ENCODE measurements around the gene TVP23C. TPM values are rescaled to one million over a fixed set of nuclear protein-coding genes. Genes with fewer than 3 reads are reported as not detected.
"Not testable (repeated sequence)": the region's sequence is repeated elsewhere in the genome, so short reads cannot be mapped to it uniquely, and the experiment has no call there.

TVP23C gene
- total RNA-seq, 1 experiment from 2014 or later = 9.0 TPM

DNA sequence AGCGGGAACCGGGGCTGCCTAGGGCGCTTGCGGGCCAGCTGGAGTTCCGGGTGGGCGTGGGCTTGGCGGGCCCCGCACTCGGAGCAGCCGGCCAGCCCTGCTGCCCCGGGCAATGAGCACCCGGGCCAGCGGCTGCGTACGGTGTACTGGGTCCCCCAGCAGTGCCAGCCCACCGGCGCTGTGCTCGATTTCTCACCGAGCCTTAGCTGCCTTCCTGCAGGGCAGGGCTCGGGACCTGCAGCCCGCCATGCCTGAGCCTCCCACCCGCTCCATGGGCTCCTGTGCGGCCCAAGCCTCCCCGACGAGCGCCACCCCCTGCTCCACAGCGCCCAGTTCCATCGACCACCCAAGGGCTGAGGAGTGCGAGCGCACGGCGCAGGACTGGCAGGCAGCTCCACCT is 57.6 kb downstream of the TVP23C start:
- DNase-seq (ENCODE audit: low read depth, low spot score); in situ Hi-C loops (cut with HindIII; ENCODE audit: low pct_unique_long_range_greater_than_20kb, low sequenced_read_pairs): not testable (repeated sequence)

GRCh38 chr17:15503731-15504130 is 59.6 kb downstream of the TVP23C start:
- DNase-seq (ENCODE audit: low read depth, low spot score) = no peak
- in situ Hi-C loops (cut with HindIII; ENCODE audit: low pct_unique_long_range_greater_than_20kb, low sequenced_read_pairs) = no loop called here

DNA sequence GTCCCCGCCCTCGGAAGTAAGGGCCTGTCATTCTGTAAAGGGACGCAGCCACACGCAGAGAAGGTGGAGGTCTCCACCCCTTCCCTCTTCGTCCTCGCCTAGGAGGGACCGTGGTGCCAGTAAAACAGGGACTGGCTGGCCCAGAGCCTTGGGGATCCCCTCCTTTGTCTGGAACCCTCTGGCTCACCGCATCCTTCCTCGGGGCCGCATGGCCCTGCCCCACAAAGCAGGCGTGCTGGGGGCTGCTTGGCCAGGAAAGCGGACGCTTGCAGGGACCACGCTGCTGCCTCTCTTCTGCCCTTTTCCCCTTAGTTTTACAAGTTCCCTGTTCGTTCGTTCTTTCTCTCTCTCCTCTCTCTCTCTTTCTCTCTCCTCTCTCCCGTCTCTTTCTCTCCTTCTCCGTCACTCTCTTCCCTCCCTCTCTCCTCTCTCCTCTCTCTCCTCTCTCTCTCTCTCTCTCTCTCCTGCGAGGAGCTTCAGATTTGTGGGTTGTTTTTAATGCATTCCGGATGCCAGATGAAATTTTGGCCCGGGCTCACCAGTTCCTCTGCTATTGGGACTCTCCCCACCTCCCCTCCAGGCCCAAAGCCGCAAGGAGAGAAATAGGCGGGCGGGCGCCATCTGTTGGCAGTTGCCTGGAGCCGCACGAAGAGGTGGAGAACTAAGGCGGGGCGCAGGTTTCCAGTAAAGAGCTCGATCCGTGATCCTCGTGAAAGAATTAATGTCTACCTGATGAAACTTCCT is 60.7 kb downstream of the TVP23C start:
- in situ Hi-C loops (cut with HindIII; ENCODE audit: low pct_unique_long_range_greater_than_20kb, low sequenced_read_pairs) = no loop called here
- DNase-seq (ENCODE audit: low read depth, low spot score) = peak; percentile 92

DNA sequence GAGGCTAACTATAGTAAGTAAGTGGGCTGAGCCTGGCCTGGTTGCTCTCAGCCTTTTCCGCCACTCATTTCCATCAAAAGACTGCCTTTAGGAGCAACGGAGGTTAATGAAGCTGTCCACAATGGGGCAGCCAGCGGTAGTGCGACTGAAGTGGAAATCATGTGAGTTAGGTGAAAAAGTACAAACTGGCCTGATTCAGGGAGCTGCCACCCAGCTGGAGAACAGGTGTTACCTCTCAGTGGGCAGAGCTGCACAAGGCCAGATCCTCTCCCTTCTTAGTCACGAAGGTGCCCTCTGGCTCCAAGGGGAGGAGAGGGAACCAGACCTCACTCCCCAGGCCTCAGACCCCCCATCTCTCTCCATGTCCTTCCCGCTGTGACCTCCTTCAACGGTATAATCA is 61.5 kb downstream of the TVP23C start:
- no peak for DNase-seq (ENCODE audit: low read depth, low spot score)
- in situ Hi-C loops (cut with HindIII; ENCODE audit: low pct_unique_long_range_greater_than_20kb, low sequenced_read_pairs) = no loop called here

DNA sequence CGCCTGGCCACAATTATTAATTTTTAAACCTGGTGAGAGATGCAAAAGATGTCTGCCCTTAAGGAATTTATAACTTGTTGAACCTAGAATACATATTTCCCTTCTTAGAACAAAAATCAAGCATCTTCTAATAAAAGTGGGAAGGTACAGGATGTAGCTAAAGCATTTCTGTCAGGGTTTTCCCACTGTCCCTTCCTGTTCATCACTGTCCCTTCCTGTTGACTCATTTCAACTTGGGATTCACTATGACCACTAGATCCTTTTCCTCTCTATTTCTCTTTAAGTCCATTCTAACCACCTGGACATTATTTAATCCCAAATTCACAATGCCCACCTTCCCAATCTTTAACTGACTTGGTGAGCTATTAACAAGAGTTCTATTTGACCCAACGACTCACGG is 62.0 kb downstream of the TVP23C start:
- no peak for DNase-seq (ENCODE audit: low read depth, low spot score)
- in situ Hi-C loops (cut with HindIII; ENCODE audit: low pct_unique_long_range_greater_than_20kb, low sequenced_read_pairs) = no loop called here

DNA sequence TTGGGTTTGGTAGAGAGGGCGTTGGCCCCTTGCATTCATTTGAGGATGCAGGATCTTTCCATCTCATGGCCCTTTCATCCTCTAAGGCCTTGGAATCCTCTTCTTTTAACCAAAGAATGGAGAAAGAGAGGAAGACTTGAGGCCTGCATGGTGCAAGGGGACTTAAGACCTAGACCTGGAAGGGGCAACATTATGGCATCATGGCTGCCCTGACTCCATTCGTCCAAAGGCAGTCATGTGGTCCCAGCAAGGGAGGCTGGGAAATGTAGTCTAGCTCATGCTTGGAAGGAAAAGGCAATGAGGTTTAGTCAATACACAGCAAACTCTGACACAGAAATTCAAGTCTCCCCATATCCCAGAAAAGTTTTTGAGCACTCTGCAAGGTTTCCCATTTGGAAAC is 65.2 kb downstream of the TVP23C start:
- peak; percentile 49 for DNase-seq (ENCODE audit: low read depth, low spot score)
- in situ Hi-C loops (cut with HindIII; ENCODE audit: low pct_unique_long_range_greater_than_20kb, low sequenced_read_pairs) = loop anchor here (25.0 kb wide), 1 partner anchor 111 kb away; no protein-coding TSS in a partner anchor

DNA sequence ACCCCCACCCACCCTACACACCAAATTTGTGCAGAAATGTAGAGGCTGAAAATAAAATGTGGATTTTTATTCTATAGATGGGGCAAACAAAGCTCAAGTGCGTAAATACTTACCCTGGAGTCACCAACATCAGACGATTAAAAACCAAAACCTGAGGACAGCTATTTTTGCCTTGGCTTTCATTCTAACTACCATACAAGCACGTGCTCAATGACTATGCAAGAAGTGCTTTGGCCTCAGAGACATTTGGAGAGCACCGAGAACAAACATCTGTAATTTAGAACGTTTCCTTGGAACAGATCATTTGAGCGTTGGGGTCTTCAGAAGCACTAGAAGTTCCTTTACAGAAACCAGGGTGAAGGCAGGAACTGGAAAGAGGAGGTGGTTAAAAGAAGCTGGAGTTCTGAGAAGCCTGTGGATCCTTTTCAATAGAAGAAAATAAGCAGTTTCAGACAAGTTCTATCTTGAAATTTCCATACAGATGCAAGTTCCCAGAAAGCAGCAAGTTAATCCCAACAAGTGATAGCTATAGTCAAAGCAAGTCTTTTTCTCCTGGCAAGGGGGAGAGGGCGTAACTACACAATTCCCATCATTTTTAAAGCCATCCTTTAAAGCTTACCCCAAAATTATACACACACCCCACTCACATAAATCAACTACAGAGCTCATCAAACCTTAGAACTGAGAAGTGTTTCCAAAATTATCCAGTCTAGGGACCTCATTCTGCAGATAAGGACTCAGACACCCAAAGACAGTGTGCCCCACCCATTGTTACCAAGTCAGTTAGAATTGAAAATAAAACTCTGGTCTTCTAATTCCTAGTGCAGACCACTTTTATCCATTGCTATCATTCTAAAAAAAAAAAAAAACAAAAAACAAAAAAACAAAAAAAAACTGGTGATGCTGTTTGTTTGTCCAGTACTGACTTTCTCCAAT is 66.3 kb downstream of the TVP23C start:
- no peak for DNase-seq (ENCODE audit: low read depth, low spot score)
- in situ Hi-C loops (cut with HindIII; ENCODE audit: low pct_unique_long_range_greater_than_20kb, low sequenced_read_pairs) = loop anchor here (25.0 kb wide), 1 partner anchor 110 kb away; no protein-coding TSS in a partner anchor

DNA sequence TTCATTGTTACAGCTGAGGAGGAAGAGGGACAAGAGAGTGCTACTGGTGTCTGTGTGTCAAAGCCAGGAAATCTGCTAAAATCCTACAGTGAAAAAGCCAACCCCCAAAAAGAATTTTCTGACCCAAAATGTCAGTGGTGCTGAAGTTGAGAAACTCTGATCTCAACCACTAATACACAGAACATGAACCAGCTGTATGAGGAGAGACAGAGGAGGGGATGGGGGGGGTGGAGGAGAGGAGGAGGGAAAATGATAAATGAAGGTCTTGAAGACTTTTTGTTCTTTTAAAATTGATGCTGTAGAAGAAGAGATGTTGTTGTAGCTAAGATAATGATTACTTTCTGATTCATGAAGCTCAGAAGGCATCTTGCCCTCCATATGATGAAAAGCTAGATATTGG is 68.5 kb downstream of the TVP23C start:
- in situ Hi-C loops (cut with HindIII; ENCODE audit: low pct_unique_long_range_greater_than_20kb, low sequenced_read_pairs) = loop anchor here (25.0 kb wide), 1 partner anchor 108 kb away; no protein-coding TSS in a partner anchor
- DNase-seq (ENCODE audit: low read depth, low spot score) = no peak

GRCh38 chr17:15493693-15494035 is 69.6 kb downstream of the TVP23C start:
- in situ Hi-C loops (cut with HindIII; ENCODE audit: low pct_unique_long_range_greater_than_20kb, low sequenced_read_pairs) = loop anchor here (25.0 kb wide), 1 partner anchor 106 kb away; no protein-coding TSS in a partner anchor
- DNase-seq (ENCODE audit: low read depth, low spot score) = no peak

DNA sequence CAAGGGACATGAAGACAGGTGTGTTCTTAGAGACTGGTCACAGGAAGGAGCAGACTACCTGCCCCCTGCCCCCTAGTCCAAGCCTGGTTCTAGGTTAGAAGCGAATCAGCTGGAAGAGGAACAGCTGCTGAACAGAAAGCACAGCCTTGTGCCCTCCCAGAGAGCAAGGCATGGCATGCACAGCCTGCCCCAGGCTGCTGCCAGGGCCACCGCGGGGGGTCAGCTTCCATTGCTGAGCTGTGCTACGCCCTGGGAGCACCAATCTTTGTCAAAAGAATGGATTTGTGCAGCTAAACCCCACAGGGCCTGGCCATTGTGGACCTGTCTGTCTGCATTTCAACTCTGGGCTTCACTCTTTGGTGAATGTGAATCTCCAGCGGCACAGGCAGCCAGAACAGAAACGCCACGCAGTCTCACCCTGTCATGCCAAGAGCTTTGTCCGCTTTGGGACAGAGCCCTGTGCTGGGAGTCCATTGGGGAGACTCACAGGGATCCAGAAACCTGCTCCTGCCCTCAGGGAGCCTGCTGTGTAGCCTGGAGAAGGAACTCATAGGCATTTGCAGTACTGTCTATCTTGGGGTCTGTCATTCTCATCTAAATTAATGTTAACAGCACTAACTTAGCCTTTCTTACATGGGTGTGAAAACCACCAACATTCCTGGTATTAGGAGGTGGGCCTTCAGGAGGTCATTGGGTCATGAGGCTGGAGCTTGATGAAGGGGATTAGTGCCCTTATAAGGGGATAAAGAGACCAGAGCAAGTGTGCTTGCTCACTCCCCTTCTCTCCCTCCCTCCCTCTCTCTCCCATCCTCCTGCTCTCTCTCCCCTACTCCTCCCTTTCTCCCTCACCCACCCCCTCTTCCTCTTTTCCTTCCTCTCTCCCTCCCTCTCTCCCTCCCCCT is 70.2 kb downstream of the TVP23C start:
- DNase-seq (ENCODE audit: low read depth, low spot score) = no peak
- in situ Hi-C loops (cut with HindIII; ENCODE audit: low pct_unique_long_range_greater_than_20kb, low sequenced_read_pairs) = loop anchor here (25.0 kb wide), 1 partner anchor 106 kb away; no protein-coding TSS in a partner anchor

DNA sequence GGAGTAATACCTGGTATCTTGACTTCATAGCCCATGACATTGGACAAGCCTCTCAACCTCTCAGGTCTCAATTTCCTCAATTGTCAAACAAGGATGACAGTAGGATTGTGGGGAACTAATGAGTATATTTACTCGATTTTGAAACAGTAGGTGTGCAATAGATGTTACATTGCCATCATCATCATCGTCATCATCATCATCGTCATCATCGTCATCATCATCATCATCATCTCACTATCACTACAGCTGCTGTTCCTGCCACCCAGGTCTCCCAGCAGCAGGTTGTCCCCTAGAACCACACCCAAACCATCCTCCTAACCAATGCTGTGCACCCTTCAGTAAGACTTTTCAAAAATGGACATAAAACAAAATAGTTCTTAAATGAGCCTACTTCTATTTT is 71.1 kb downstream of the TVP23C start:
- in situ Hi-C loops (cut with HindIII; ENCODE audit: low pct_unique_long_range_greater_than_20kb, low sequenced_read_pairs) = loop anchor here (25.0 kb wide), 1 partner anchor 105 kb away; no protein-coding TSS in a partner anchor
- no peak for DNase-seq (ENCODE audit: low read depth, low spot score)

GRCh38 chr17:15490634-15491261 is 72.5 kb downstream of the TVP23C start:
- DNase-seq (ENCODE audit: low read depth, low spot score) = peak; percentile 92
- in situ Hi-C loops (cut with HindIII; ENCODE audit: low pct_unique_long_range_greater_than_20kb, low sequenced_read_pairs) = loop anchor here (25.0 kb wide), 1 partner anchor 103 kb away; no protein-coding TSS in a partner anchor

DNA sequence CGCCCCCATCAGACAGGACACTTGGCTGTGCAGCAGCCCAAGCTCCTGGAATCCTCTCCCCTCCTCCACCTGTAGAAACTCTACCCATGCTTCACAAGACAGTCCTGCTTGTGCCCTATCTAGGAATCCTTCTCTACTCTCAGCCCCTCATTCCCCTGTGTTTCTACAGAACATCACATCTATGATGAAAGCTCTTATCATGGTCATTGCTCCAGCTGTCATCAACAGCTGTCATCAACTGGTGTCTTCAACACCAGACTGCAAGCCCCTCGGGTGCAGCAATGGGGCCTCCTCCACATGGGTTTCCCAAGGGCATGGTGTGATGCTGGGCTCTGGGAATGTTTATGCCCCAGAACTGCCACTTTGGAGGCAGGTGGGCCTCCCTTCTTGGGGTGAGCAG is 74.7 kb downstream of the TVP23C start:
- in situ Hi-C loops (cut with HindIII; ENCODE audit: low pct_unique_long_range_greater_than_20kb, low sequenced_read_pairs) = loop anchor here (25.0 kb wide), 1 partner anchor 101 kb away; no protein-coding TSS in a partner anchor
- no peak for DNase-seq (ENCODE audit: low read depth, low spot score)

GRCh38 chr17:15485045-15485444 is 78.2 kb downstream of the TVP23C start:
- in situ Hi-C loops (cut with HindIII; ENCODE audit: low pct_unique_long_range_greater_than_20kb, low sequenced_read_pairs) = loop anchor here (25.0 kb wide), 1 partner anchor 98 kb away; no protein-coding TSS in a partner anchor
- no peak for DNase-seq (ENCODE audit: low read depth, low spot score)

DNA sequence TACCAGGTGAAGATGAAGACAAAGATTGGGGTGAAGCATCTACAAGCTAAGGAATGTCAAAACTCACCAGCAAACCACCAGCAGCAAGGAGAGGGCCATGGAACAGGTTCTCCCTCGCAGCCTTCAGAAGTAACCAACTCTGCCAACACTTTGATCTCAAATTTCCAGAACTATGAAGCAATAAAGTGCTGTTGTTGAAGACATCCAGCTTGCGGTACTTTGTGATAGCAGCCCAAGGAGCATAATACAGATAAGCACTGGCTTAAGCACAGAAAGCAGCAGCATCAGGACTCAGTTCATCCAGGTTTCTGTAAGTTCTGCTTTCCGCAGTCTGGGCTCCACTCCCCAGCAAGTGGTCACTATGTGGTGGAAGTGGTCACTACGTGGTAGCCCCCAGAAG is 79.9 kb downstream of the TVP23C start:
- in situ Hi-C loops (cut with HindIII; ENCODE audit: low pct_unique_long_range_greater_than_20kb, low sequenced_read_pairs) = loop anchor here (25.0 kb wide), 1 partner anchor 96 kb away; no protein-coding TSS in a partner anchor
- DNase-seq (ENCODE audit: low read depth, low spot score) = no peak

- in situ Hi-C loops (cut with HindIII; ENCODE audit: low pct_unique_long_range_greater_than_20kb, low sequenced_read_pairs) = loop anchor here (25.0 kb wide), 1 partner anchor 95 kb away; no protein-coding TSS in a partner anchor
Measured at GRCh38 chr17:15482476-15482875, 80.8 kb downstream of the TVP23C start.

GRCh38 chr17:15481481-15481880 is 81.8 kb downstream of the TVP23C start:
- in situ Hi-C loops (cut with HindIII; ENCODE audit: low pct_unique_long_range_greater_than_20kb, low sequenced_read_pairs) = loop anchor here (25.0 kb wide), 1 partner anchor 94 kb away; no protein-coding TSS in a partner anchor
- DNase-seq (ENCODE audit: low read depth, low spot score) = no peak

More at GRCh38 chr17:15482476-15482875, 80.8 kb downstream of the TVP23C start:
- no peak for DNase-seq (ENCODE audit: low read depth, low spot score)
